Fibroblast of lung (primary cell): ENCODE data around the gene EDN2.

Source experiments
- EZH2 ChIP-seq: IDR thresholded peaks from 2 replicates; pipeline ENCODE4 v1.5.1; 2012; ENCODE audit warnings: low read length, control low read depth, mild to moderate bottlenecking; ENCODE audit errors: missing control alignments
- TF ChIP-seq, protein P1 (sequence below), 2 donors: IDR thresholded peaks in 1 of 2; conservative IDR thresholded peaks in 1 of 2; 1 replicate in 1 of 2; 2 replicates in 1 of 2; pipeline ENCODE4 v1.5.1; 2011 to 2012; ENCODE audit warnings: low read length in 2 of 2, control low read depth in 1 of 2, inconsistent platforms in 1 of 2, low read depth in 1 of 2, mild to moderate bottlenecking in 1 of 2

- TF ChIP-seq EZH2 = no peak
- TF ChIP-seq, protein P1, sequence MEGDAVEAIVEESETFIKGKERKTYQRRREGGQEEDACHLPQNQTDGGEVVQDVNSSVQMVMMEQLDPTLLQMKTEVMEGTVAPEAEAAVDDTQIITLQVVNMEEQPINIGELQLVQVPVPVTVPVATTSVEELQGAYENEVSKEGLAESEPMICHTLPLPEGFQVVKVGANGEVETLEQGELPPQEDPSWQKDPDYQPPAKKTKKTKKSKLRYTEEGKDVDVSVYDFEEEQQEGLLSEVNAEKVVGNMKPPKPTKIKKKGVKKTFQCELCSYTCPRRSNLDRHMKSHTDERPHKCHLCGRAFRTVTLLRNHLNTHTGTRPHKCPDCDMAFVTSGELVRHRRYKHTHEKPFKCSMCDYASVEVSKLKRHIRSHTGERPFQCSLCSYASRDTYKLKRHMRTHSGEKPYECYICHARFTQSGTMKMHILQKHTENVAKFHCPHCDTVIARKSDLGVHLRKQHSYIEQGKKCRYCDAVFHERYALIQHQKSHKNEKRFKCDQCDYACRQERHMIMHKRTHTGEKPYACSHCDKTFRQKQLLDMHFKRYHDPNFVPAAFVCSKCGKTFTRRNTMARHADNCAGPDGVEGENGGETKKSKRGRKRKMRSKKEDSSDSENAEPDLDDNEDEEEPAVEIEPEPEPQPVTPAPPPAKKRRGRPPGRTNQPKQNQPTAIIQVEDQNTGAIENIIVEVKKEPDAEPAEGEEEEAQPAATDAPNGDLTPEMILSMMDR (conservative IDR thresholded peaks at IDR 0.05 in 1 of 2, IDR thresholded peaks at IDR 0.05 in 1 of 2; ENCODE audit: low read depth in 1 of 2, low read length in 2 of 2) = peak; percentile 13 to 39
Observed at GRCh38 chr1:41513383-41513735, 28.9 kb upstream of the EDN2 start.
